Activated CD8-positive, alpha-beta memory T cell treated with anti-CD3 and anti-CD28 coated beads for 4 hours (primary cell): ENCODE results near the gene DAGLA.

ENCODE experiments used
- DNase-seq, 2 donors: peaks; one replicate each; pipeline ENCODE4 v3.0.0-alpha.2; 2020; ENCODE audit warnings: low read depth in 2 of 2

DAGLA gene

DNA sequence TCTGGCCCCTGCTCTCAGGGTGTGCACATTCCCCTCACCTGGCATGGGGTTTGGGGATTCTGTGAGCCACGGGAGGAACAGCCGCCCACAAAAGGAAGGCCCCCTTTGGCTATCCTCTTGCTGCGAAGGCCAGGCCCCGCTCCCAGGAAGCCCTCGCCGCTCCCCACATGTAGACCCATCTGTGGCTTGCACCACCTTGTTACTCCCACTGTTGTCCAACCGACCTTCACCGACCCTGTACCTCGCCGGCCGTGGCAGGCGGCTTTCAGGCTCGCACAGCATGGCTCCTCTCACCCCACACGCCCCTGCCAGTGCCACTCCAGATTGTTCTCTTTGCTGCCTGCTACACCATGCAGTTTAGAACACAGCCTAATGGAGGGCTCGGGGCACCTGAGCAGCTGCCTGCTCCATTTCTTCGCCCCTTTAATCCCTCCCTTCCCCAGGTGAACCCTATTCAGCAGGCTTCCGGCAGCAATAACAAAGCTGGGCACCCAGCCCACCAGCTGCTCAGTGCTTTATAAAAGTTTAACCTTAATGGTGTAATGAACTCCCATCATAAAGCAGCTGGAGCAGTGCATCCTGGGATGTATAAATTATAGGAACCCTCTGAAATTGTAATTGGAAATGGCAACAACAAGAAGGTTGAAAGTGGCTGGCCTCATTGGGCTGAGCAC is 10.7 kb downstream of the DAGLA start:
- no peak for DNase-seq

DNA sequence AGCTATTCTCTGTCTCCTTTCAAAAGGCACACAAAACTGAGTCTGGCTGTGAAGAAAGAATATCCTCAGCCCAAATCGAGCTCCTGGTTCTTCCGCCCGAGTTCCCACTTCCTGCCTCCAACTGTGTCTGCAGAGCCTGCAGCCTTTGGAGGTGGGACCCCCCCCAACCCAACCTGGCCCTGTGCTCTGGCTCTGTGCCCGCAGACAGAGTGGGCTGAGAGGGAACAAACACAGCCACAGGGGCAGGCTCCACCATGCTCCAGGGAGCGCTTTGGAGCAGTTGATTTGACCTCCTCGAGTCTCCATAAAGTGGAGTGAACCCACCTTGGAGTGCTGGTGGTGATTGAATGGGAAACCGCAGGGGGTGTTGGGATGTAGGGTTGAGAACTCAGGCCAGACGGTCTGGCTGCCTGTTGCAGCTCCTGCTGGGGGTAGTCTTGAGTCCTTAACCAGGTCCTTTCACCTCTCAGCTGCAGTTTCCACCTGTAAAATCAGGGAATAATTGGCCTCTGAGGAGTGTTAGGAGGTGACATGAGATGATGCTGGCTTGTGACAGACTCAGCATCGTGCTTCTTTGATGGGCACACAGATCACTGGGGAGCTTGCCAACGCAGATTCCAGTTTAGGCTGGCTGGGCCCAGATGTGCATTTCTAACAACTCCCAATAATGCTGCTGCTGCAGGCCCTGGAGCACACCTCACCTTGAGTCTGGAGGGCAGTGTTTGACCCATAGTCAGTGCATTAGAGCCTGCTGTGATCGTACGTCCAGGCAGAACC is 11.4 kb downstream of the DAGLA start:
- no peak for DNase-seq

DNA sequence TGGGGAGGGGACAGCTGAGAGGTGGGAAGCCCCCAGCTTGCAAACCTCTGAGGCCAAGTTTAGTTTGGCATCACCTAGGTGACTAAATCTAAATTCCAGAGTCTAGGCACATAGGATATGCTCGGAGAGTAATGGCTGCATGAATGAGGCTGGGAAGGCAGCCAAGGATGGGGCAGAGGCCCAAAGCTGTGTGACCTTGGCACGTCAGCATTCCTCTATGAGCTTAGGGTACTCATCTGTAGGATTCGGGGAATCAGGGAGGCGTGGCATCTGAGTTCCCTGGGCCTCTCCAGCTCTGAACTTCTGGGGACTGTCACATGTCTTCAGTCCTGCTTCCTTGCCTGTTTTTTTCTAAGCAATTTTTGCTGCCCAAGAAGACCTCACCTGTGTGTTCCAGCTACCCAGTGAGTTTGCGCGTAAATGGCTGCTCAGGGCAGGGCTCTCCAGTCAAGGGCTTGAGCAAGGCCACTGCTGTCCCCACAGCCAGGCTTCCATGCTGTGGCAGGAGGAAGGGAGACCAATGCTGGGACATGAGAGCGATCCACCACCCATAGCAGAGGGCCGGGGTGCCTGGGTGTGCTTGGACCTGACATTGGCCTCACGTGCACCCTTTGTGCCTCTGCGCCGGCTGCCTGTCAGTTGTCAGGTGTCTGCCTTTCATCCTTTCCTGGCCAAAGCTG is 13.9 kb downstream of the DAGLA start:
- no peak for DNase-seq

DNA sequence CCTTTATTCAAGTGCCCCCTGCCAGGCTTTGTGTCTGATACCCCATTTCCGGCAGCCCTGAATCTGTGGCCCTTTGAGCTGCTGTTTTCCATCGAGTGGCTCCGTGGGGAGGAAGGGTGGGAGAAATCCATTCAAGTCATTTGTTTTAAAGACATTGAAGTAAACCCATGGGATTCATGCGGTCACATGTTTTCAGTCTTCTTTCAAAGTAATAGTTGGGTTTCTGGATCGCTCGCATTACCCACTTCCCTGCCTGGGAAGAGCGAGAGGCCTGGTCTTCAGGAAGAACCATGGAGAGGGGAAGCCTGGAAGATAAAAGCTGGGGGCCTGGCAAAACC is 14.4 kb downstream of the DAGLA start:
- DNase-seq: no peak

DNA sequence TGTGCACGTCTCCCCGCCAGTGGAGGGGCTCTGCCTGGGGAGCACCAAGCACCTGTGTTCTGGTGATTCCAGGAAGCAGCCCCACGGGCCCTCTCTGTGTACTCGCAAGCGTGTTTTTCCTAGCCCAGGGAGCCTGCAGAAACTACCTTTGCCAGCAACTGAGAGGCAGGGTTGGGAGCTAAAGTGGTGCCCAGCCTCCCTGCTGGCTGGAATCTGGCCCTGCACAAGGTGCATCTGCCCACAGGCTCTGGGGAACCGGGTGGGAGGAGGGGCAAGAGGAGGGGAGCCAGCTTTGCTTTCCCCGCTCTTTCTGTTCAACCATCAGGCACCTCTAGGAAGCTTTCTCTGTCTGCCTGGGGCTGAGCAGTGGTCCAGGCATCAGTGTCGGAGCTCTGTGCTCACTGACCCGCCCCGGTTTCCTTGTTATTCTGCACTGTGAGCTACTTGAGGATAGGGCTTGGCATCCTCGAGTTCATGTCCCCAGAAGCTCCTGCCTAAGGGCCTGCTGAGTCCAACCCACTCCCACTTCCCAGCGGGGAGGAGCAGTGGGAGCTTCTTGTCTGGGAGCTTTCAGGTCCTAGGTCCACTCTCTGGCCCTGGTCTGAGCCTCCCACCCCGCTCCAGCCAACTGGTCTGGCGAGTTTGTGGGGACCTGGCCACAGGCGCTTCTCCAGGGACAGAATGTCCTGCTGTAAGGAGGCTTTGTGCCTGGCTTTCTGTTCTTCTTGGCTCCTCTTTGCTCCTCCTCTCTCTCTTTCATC is 14.9 kb downstream of the DAGLA start:
- no peak for DNase-seq

DNA sequence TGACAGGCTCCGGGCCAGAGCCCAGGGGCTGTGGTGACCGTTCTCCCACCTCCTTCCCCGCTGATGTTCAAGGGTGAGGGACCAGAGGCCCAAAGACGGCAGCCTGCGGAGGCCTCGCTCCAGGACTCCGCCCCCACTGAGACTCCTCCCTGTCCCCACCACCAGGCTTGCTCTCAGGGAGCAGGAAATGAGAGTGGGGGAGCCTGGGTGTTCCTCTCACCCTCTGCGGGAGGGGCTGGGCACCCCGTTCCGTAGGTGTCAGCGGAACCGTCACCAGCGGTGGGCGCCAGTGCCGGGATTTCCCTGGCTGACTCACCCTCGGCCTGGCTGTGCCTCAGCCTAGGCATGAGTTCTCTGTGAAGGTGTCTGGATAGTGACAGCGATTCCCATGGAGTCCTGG is 15.7 kb downstream of the DAGLA start:
- DNase-seq: peak; percentile 89 to 92

DNA sequence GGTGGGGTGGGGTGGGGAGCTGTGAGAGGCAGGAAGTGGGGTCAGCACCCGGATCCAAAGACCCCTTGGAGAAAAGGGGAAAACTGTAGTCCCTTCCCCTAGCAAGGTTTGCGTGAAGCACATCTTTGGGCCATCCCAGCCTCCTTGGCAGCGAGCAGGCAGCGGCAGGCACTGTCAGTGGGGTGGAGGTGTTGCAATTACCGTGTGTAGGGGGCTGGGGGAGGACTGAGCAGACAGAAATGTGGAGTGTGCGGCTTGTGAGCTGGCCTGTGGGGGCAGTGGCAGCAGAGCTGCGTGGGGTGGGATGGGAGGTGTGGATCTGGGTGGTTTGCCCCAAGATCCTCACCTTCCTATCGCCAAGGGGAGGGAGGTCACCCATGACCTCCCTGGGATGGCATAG is 16.4 kb downstream of the DAGLA start:
- DNase-seq: no peak

DNA sequence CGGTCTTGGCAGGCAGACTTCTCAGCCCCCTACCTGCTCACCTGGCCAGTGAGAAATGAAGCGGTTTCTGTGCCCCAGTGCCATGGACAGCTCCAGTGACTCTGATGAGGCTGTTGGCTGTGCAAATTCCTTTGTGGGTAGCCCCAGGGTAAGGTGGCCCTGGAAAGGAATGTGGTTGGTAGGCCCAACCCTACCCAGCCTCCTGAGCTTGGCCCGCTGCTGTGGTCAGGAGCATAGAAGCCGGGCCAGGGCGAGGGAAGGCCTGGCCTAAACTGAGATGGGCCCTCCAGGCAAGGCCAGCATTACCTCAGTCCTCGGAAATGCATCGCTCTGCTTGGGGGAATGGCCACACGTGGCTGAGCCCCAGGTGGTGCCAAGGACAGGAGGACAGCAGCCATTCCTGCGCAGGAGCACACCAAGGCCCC is 16.9 kb downstream of the DAGLA start:
- no peak for DNase-seq

DNA sequence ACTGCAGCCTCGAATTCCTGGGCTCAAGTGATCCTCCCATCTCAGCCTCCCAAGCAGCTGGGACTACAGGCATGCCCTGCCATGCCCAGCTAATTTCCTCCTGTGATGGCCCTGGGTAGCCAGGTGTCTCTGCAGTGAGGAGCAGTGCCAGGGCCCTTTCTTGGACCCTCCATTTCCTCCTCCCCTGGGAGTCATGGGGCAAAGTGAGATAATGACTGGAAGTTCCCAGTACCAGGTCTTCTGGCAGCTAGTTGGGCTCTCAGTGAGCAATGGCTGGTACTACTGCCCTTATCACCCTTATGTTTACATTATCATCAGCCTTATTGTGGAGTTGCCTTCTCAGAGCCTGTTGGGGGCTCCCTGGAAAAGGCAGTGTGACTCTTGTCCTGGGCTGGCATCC is 17.6 kb downstream of the DAGLA start:
- no peak for DNase-seq

DNA sequence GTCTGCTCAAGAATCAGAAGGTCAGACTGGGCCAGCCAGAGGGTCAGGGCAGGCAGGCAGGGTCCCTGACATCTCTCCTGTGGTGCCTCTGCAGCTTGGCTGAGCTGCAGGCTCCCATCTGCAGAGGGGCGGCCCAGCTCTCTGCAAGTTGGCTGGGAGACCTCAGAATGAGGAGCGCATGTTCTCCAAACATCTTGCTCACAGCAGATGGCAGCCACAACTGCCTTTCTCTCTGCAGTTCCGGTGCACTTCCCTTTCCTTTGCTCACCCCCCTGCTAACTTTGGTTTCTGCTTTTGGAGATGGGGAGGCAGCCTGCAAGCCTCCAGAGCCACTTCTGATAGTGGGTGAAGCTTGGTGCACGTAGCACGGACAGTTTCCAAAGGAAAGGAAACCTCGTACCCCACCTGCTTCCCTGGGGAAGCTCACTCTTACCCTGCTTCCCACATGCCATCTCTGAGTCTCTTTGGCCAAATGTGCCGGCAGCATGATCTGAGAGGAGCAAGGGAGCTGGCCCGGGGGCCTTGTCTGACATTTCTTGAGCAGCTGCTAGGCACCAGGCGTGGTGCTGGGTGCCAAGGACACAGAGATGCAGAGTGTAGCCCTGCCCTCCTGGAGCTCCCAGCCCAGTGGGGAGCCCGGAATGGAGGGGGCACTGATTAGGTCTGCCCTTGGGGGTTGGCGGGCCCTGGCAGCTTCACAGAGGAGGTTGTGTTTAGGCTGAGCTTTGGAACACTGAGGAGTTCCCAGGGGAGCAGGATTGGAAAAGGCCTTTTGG is 18.2 kb downstream of the DAGLA start:
- DNase-seq: no peak

DNA sequence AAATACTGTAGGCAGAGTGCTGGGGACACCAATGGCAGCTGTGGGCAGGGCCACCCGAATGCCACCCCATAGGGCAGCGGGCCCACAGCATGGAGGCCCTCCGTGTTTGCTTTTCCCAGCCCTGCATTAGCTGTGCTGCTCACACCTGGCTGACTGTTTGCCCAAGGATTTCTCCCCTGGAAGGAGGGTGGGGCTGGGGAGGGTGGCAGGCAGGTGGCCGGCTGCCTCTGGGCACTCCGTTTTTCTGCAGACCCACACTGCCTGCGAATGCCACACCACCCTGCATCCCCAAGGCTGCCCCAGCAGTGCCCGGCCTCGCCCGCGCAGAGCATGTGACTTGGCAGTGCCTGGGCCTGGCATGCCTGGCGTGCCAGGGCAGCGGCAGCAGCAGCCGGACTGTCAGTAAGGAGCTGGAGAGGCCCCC is 19.6 kb downstream of the DAGLA start:
- DNase-seq: no peak

DNA sequence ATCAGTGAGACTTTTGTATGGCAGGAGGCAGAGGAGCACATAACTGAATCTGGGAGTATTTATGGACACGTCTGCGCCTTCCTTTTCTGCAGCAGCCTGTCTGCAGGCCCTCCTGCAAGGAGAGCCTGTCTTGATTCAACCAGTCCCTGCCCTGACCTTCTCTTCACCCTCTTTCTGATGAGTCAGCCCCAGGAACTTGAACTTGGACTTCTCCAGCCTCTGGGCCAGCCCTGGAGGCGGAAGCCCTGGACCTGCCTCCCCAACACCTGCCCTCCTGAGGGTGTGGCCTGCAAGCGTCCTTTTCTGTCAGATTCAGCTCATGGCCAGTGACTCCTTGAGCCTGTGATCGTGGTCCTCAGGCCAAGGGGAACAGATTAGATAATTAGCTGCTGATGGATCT is 20.0 kb downstream of the DAGLA start:
- DNase-seq: no peak

DNA sequence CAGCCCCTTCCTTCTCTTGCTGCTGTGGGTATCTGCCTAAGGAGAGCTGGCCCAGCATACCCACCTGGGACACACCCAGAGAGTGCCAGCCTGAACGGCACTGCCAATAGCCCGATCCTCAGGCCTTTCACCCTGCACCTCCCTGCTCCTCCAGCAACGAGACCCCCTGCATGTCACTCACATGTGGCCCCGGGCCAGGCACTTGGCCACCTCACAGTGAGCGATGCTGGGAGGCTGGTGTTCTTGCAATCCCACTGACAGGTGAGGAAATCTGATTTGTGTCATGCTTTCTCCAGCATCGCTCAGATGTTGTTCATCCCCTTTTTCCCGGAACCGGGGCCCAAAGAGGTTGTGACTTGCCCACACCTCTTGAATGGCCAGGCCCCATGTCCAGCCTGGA is 20.5 kb downstream of the DAGLA start:
- no peak for DNase-seq

DNA sequence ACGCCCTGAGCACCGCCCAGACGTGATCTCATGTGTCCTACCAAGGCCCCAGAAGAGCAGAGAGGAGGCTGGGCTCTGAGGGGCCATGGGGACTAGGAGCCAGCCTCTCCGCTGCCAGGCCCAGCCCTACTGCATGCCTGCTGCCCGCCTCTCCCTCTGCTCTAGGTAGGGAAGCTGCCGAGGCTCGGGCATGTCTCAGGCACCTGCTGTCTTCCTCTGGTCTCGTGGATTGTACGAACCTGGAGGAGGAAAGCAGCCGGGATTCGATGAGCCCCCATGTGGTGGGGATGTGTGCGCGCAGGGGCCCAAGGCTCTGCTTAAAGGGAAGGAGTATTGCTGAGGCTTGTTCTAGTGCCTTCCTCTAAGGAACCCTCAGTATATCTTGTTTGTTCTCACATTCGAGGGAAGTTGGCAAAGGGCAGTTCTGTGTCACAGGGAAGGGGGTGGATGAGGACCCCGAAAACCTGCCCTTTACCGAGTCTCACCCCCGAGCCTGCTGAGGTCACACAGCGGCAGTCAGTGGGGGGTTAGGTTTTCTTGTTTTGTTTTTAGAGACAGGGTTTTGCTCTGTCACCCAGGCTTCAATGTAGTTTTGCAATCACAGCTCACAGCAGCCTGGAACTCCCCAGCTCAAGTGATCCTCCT is 21.2 kb downstream of the DAGLA start:
- no peak for DNase-seq

DNA sequence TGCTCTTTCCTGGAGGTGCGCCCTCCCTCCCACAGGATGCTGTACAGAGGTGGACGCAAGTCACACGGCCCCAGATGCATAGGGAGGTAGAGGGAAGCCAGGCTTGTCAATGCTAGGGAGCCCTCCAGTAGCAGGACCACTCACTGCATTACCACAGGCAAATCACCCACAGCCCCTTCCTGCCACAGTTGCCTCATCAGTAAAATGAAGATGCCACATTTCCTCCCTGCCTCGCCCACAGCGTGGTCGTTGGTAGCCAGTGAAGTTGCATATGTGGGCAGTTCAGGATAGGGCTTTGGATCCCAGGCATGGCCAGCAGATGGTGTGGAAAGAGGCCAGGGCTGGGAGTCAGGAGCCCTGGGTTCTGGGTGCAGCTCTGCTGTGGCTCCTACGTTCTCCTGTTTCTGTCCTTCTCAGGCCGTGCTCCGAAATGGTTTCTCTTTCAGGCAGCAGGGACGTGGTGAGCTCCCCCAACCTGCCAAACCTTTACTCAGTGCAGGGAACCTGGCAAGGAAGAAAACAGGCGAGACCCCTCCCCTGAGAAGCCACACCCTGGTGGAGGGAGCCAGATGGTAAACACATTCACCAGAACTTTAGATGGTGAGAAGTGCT is 22.6 kb downstream of the DAGLA start:
- no peak for DNase-seq

DNA sequence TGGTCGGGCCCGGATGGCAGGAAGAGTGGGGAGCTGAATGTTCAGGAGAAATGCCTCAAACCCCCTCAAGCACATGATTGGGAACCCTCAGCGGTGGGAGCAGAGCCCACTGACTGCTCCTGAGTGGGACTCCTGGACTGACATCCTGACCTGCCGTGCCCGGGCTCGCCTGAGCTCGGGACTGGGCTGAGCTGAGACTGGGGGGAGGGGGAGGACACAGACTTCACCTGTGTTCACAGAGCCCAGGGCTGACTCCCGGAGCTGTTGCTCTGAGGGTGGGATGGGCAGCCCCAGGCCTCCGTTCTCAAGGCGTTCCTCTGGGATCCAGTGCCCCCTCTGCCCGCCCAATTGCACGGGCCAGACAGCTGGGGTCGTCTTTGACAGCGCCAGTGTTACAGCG is 24.6 kb downstream of the DAGLA start:
- DNase-seq: no peak

DNA sequence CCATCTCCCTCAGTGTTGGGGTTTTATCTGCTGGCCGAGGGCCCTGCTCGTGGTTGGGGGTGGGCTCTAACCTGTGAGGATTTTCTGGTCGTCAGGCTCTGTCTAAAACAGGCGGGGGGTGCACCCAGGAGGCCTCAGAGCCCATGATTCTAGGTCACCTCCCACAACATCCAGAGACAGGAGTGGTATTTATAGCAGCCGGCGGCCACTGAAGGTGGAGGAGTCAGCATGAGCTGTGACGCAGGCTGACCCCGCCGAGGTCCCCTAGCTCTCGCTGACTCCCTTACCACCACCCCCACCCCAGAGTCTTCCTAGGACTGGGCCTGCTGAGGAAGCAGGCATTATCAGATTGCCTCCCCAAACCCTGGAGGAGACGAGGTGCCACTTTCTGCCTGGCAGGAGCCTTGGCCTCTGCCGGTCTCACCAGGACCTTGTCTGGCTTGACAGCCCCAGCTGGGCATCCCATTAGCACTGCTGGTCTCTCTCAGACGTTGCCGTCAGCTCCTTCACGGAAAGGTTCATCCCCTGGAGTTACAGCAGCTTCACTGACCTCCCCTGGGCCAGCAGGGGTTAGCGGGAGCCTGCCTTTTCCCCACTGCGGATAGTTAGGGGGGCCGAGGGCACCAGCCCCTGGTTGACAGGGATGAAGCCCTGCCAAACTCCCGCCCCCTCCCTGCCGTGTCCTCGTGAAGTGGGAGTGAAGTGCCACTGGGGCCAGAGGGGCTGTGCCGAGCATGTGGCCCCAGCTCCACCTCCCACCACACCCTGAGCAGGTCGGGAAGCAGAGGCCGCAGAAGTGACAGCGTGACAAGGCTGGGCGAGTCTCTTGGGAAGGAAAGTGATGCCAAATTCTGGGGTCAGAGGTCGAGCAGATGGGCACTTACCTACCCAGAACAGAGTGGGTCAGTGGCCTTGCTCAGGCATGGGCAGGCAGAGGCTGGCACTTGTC is 26.5 kb downstream of the DAGLA start:
- no peak for DNase-seq

DNA sequence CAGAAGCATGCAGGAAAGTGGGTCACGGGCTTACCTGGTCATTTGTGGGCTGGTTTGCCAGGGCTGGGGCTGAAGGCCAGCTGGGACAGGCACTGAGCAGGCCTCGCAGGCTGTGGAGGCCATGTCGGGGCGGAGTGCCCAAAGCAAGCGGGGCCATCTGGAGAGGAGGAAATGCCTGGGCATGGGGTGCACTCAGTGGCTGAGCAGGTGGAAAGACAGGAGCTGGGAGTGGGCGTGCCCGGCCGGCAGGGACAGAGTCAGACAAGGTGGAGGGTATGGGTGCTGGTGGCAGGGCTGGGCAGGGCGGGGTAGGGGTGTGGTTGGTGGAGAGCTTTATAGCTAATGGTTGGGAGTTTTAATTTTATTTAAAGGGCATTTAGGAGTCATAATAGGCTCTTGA is 27.4 kb downstream of the DAGLA start:
- no peak for DNase-seq

DNA sequence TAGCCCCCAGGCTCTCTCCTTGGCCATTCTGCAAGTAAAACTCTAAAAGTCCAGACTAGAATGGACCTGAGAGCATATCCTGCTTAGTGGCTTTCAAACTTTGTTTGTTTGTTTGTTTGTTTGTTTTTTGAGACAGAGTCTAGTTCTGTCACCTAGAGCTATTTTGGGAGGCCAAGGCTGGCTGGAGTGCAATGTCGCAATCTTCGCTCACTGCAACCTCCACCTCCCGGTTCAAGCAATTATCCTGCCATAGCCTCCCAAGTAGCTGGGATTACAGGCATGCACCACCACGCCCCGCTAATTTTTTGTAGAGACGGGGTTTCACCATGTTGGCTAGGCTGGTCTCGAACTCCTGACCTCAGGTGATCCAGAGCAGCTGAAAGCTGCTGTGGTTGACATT is 28.9 kb downstream of the DAGLA start:
- DNase-seq: no peak

DNA sequence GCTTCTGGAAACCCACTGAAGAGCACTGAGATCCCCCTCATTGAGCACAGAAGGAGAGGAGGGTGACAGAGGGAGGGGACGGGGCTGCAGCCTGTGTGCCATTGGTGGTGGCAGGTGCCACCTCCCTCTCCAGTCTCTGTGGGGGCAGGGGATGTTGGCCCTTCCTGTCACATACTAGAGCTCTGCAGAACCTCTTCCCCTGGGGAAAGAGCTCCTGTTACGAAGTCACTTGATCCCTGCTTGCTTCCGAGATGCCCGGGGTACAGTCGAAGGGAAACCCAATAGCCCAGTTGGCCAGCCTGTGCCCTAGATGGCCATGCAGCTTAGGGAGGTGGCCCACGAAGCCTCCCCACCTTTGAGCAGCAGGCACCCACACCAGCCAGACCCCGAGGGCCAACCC is 29.4 kb downstream of the DAGLA start:
- DNase-seq: no peak
